Fibroblast of mammary gland (primary cell): ENCODE results near the gene KRTAP21-3.
"Not testable (repeated sequence)": the region's sequence is repeated elsewhere in the genome, so short reads cannot be mapped to it uniquely, and the experiment has no call there.

Experiments used
- DNase-seq: peaks from one replicate; pipeline ENCODE4 v3.0.0-alpha.2; 2010; ENCODE audit warnings: low read depth
- H3K4me3 ChIP-seq: 2 replicates; pipeline ENCODE4 v1.5.1; 2011; ENCODE audit warnings: low read depth, mild to moderate bottlenecking, low read length, moderate library complexity; ENCODE audit not compliant: control insufficient read depth
- CTCF ChIP-seq: conservative IDR thresholded peaks from 2 replicates; pipeline ENCODE4 v1.5.1; 2011; ENCODE audit warnings: low read depth, low read length, inconsistent platforms; ENCODE audit not compliant: control insufficient read depth, insufficient read depth

Gene KRTAP21-3

DNA sequence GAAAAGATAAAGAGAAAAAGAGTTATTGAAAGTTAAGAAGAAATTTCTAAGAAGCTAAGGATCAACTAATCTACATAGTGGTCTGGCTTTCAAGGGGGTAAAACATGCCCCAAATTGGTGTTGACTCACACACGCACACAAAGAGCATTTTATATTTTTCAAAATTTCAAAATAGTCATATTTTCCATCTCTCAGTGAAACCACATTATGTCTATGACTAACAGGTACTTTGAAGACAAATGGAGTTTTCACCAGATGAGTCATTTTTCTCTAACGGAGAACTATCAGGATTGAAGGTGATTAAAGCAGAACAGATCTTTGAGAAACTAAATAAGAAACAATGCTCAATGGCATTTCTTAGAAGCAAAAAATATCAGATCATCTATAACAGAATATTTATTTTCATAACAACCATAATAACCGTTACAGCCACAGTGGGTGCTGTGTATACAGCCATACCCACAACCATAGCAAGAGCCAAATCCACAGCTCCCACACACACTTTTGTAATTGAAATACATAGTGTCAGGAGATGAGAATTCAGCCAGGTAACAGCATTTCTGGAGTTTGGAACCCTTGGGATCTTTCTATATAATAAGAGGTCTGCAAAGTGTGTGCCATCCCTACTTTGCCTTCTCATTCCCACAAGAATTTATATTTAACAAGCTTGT is at the start of gene KRTAP21-3:
Gene KRTAP21-3 (minus strand): TSS at position 539 of the 671 bp plus-strand sequence. CDS start 18 bp downstream, at position 521.
- H3K4me3 ChIP-seq = no peak within 1 kb of the TSS
- DNase-seq = peak; percentile 43
- no peak for TF ChIP-seq CTCF

GRCh38 chr21:30760776-30761175 is 42.2 kb upstream of the KRTAP21-3 start:
- no peak for TF ChIP-seq CTCF
- H3K4me3 ChIP-seq = no peak overlapping the region
- no peak for DNase-seq

DNA sequence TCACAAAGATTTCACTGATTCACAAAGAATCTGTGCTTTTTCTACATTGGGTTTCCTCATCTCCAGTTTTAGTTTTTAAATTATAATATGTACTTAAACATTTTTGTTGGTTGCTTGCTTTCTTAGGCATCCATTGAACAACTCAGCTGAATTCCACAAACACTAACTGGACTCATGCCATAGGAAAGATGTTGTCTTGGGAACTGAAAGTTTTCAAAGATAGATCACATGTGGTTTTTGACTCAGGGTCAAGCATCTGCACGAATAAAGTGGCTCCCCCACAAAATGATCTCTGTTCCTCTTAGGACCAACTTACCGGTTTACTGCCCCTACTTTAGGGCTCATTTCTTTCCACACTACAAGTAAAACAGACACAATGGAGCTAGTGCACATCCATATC is 39.7 kb upstream of the KRTAP21-3 start:
- DNase-seq = no peak
- H3K4me3 ChIP-seq = no peak overlapping the region

DNA sequence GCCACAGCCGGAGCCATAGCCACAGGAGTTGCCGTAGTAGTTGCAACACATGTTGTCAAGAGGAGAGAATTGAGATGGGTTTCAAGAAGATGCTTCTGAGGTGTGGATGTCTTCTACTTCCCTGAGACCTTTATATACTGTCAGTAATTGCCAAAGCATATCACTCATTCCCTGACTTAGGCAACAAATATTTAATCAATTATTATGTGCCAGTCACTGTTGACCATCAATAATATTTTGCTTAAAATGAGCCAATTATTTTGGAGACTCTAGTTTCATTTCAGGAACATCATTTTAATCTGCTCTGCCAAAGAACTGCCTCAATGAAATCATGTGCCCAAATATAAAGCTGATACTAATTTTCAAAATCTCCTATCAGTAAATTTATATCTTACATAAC is 36.8 kb upstream of the KRTAP21-3 start, which contains the start of gene KRTAP21-1:
Gene KRTAP21-1 (minus strand): TSS at position 101 of the 400 bp plus-strand sequence. CDS start 50 bp downstream, at position 51.
- DNase-seq, H3K4me3 ChIP-seq: not testable (repeated sequence)

More for the DNA sequence above, 39.7 kb upstream of the KRTAP21-3 start:
- no peak for TF ChIP-seq CTCF

GRCh38 chr21:30747159-30747558 is 28.6 kb upstream of the KRTAP21-3 start, which contains the start of gene KRTAP21-2:
KRTAP21-2 (minus strand) TSS chr21:30747259; CDS start chr21:30747202, 57 bp downstream.
- H3K4me3 ChIP-seq = no peak within 1 kb of the TSS

GRCh38 chr21:30740462-30740861 is 21.9 kb upstream of the KRTAP21-3 start:
- no peak for DNase-seq
- TF ChIP-seq CTCF = no peak
- no peak overlapping the region for H3K4me3 ChIP-seq

More at GRCh38 chr21:30747159-30747558, 28.6 kb upstream of the KRTAP21-3 start, which contains the start of gene KRTAP21-2:
- no peak for TF ChIP-seq CTCF
- no peak for DNase-seq

DNA sequence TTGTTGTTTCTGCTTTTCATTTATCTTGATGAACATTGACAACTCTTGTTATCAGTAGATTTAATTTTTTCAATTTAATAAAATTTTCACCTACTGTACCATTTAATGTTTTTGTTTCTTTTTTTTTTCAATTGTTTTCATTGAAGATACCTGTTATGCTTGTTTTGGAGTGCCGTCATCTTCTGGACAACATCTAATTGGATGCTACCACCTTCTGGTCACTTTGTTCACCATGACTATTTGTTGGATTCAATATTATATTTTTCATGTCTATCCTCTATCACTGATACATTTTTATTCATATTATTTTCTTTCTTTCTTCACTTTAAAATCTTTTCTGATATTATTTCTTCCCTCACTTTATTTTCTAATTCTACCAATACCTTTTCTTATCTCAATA is 14.4 kb upstream of the KRTAP21-3 start:
- no peak for TF ChIP-seq CTCF
- no peak for DNase-seq

More for the DNA sequence above, 14.4 kb upstream of the KRTAP21-3 start:
- no peak overlapping the region for H3K4me3 ChIP-seq
